D341Med (cell line): ENCODE results near the gene IL17RA.
A peak's percentile ranks its signal among the peaks of the same experiment; 100 is the strongest.
"Not testable (repeated sequence)": the region's sequence is repeated elsewhere in the genome, so short reads cannot be mapped to it uniquely, and the experiment has no call there.

Experiments used
- DNase-seq: peaks from one replicate; pipeline ENCODE4 v3.0.0; 2012; ENCODE audit warnings: low spot score

Gene IL17RA

GRCh38 chr22:17084554-17085276, at the start of gene IL17RA:
IL17RA (plus strand) TSS chr22:17085000; CDS start chr22:17085092, 92 bp downstream.
- DNase-seq: peak; percentile 95

DNA sequence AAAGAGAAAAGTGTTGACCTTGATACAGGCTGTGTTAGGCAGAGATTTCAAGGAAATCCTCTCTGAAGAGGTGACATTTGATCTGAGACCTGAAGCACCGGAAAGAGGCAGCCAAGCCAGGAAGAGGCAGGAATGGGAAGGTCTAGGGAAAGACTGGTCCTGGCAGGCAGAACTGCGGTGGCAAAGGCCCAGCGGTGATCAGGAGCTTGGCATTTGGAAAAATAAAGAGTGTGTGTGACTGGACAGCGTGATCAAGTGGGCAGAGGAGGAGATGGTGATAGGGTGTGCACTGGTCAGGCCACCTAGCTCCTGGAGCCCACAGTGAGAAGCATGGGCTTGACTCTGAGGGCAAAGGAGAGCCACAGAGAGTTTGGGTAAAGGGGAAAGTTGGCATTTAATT, 49.6 kb upstream of the IL17RA start:
- DNase-seq: no peak

- not testable (repeated sequence) for DNase-seq
Measured at GRCh38 chr22:17035976-17036841, 48.6 kb upstream of the IL17RA start.

- DNase-seq: not testable (repeated sequence)
Measured at GRCh38 chr22:17036842-17037711, 47.7 kb upstream of the IL17RA start.

DNA sequence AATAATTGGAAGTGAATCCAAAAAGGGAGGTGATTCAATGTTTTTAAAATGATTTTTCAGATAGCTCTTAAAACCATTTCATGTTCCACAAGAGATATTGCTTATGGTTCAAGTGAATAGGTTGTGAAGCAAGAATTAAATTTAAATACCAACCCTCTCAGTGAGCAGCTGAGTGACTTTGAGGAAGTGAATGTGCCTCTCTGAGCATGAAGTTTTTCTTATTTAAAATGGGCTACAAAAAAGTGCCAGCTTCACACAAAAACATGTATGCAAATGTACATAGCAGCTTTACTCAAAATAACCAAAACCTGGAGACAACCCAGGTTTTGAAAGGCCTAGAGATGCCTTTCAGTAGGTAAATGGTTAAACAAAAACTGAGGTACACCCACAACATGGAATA, 41.3 kb upstream of the IL17RA start:
- DNase-seq: no peak

GRCh38 chr22:17046566-17047348, 38.0 kb upstream of the IL17RA start:
- no peak for DNase-seq

DNA sequence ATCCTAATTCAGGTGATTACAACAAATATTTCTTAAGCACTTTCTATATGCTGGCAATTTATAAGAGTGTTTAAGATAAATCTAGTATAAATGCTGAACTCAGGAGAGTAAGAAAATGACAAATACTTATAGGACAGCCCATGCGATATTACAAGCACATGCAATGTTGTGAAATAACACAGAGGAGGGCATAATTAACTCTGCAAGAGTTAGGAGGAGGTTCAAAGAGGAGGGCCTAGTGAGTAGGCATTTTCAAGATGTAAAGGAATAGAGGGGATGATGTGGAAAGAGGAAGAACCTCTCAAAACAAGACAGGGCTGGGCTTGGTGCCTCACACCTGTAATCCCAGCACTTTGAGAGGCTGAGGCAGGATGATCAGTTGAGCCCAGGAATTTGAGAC, 37.1 kb upstream of the IL17RA start:
- no peak for DNase-seq

DNA sequence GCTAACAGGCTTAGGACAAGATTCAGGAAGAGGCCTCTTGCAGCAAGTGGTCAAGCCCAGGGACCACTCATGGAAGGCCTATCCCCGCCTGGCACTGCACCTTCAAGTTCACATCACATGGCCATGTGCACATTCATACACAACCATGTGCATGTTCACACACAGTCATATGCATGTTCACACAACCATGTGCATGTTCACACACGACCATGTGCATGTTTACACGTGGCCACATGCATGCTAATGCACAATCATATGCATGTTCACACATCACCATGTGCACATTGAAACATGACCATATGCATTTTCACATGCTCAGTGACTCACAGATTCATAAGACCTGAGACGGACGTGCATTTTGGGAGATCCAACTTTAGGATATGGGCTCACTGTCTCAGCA, 28.7 kb upstream of the IL17RA start:
- DNase-seq: no peak

- no peak for DNase-seq
Measured at GRCh38 chr22:17056807-17057206, 28.0 kb upstream of the IL17RA start.

DNA sequence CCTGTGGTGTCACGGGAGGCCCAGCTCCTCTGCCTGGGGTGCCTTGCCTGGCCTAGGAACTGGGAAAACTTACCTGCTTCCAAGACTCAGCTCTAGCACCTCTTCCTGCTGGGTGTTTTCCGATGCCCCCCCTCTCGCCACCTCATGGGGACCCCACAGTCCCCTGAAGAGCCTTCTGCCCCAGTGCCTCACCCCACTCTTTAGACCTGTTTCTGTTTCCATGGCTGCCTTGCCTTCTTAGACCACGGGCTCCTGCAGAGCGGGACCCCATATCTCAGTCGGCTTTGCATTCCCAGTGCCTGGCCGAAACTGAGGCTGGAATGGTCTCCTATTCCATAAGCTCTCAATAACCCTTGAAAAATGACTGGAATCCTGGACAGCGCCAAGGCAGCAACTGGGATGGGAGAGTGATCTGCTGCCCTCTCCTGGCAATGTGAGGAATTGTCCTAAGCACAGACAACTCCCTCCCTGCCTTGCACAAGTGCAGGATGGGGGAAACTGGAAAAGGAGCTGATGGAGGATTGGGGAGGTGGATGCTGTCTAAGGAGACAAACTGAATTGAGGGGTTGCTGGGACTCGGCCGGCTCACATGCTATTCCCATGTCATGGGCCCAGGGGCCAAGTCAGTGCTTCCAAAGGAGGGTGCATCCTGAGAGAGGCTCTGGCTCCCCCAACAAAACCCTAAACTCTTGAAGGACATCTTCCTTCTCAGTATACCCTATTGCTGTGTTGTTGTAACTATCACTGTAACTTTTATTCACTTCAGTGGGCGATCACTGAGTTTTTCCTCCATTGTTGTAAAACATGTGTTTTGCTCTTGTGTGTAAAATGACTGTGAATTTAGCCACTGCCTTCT, 26.6 kb upstream of the IL17RA start:
- peak; percentile 82 for DNase-seq

DNA sequence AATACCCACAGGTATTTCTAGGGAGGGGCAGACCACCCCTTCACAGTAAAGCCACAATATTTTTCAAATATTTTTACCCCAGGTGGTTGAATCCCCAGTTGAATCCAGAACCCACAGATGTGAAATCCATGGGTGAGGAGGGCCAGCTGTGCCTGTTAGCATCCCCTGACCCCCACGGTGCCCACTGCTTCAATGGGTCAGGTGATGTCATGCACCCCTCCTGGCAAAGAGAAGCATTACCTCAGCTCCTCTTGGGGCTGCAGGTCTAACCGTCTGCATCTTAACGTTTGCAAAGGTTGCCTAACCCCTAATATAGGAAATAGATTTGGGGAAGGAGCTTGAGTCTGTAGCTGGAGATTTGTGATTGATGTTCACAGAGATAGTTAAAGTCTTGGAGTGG, 24.7 kb upstream of the IL17RA start:
- no peak for DNase-seq

GRCh38 chr22:17063411-17064106, 21.2 kb upstream of the IL17RA start:
- DNase-seq: no peak

- DNase-seq: no peak
Measured at GRCh38 chr22:17064498-17065100, 20.2 kb upstream of the IL17RA start.

- DNase-seq: no peak
Measured at GRCh38 chr22:17065433-17065832, 19.4 kb upstream of the IL17RA start.

DNA sequence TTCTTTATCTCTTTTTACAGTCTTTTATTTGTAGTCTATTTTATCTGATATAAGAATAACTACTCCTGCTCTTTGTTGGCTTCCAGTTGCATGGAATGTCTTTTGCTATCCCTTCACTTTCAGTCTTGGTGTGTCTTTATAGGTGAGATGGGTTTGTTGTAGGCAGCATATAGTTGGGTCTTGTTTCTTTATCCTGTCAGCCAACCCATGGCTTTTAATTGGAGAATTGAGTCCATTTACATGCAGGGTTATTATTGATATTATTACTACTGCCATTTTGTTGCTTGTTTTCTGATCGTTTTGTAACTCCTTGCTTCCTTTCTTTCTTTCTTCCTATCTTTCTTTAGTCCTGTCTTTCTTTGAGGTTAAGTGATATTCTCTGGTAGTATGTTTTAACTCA, 11.9 kb upstream of the IL17RA start:
- no peak for DNase-seq

DNA sequence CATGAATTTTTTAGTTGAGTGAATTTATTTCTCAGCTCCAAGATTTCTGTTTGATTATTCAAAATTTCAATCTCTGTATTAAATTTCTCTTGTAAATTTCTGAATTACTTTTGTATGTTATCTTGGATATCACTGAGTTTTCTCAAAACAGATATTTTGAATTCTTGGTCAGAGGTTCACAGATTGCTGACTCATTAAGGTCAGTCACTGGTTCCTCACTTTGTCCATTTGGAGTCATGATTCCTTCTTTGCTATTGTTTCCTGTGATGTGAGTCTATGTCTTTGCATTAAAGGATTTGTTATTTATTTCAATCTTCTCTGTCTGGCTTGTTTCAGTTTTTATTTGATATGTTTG, 10.2 kb upstream of the IL17RA start:
- no peak for DNase-seq

DNA sequence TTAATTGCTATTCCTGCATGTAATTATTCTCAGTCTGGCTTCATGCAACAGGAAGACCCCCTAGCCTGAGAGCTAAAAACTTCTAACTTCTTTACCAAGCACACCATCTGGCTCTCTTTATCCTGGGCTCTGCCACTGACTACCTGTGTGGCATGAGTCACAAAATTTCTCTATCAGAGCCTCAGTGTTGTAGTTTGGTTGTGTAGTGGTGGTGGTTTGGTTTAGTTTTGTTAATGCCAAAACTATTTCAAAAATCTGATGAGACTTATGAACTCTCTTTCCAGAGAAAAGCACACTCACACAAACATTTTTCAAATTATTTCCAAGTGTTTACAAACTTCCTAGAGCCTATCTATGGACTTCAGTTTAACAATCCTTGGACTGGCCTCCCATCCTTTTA, 7.5 kb upstream of the IL17RA start:
- DNase-seq: no peak

DNA sequence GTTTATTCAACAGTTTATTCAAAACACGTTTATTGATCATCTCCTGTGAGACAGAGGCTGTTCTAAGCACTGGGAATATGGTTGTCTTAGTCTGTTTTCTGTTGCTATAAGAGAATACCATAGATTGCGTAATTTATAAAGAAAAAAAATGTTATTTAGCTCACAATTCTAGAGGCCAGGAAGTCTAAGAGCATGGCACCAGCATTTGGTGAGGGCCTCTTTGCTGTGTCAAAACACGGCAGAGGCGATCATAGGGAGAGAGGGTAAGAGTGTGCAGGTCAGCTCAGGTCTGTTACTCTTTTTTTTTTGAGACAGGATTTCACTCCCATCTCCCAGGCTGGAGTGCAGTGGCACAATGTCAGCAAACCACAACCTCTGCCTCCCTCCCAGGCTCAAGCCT, 5.2 kb upstream of the IL17RA start:
- no peak for DNase-seq

DNA sequence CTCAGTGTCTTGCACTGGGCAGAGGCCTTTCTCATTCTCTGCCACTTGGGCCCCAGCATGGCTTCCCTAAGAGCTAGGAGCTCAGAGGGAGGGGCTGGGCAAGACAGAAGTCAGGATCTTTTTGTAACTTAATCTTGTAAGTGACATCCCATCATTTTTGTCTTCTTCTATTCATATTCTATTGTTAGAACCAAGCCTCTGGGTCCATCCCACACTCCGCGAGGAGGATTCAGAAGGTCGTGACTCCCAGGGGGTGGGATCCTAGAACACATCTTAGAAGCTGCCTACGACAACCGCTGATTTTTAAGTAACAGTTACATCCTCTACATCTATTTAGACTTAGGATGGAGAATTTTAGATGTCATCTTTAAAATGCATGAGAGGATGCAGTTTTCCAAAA, 1.5 kb upstream of the IL17RA start:
- DNase-seq: no peak
